Stomach (tissue), 4 donors: ENCODE measurements around the gene AQP10.

ENCODE experiments used
- EP300 ChIP-seq: sonication (generic); formaldehyde crosslinking; IDR thresholded peaks from one replicate; pipeline ENCODE4 v1.6.1; 2017; ENCODE audit warnings: antibody characterized with exemption
- POLR2A ChIP-seq, 4 donors: fragments of 450-650 bp; IDR thresholded peaks; one replicate each; pipeline ENCODE4 v1.6.1; 2016; ENCODE audit warnings: antibody characterized with exemption in 4 of 4, control low read depth in 2 of 4, mild to moderate bottlenecking in 1 of 4, moderate library complexity in 1 of 4
- TF ChIP-seq, protein P1 (sequence below), 7 experiments: fragments of 450-650 bp in 4 of 7; fragments of 200-600 bp in 3 of 7; sonication (generic) in 3 of 7; IDR thresholded peaks; one replicate each; pipeline ENCODE4 v1.5.1; 2016 to 2019; ENCODE audit warnings: antibody characterized with exemption in 7 of 7, control low read depth in 2 of 7, mild to moderate bottlenecking in 1 of 7

DNA sequence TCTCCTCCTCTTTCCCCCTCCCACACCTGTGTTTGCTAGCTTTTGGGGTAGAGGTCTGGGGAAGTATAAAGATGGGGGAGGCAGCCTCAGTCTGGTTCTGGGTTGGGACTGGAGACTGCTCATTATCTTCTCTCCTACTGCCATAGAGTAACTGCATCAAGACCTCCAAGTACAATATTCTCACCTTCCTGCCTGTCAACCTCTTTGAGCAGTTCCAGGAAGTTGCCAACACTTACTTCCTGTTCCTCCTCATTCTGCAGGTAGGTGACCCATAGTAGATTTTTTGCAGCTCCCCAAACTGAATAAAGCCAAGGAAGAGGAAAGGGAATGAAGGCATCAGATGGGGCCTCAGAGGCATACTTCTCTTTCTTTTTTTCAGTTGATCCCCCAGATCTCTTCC is 9.8 kb downstream of the AQP10 start:
- TF ChIP-seq, protein P1, sequence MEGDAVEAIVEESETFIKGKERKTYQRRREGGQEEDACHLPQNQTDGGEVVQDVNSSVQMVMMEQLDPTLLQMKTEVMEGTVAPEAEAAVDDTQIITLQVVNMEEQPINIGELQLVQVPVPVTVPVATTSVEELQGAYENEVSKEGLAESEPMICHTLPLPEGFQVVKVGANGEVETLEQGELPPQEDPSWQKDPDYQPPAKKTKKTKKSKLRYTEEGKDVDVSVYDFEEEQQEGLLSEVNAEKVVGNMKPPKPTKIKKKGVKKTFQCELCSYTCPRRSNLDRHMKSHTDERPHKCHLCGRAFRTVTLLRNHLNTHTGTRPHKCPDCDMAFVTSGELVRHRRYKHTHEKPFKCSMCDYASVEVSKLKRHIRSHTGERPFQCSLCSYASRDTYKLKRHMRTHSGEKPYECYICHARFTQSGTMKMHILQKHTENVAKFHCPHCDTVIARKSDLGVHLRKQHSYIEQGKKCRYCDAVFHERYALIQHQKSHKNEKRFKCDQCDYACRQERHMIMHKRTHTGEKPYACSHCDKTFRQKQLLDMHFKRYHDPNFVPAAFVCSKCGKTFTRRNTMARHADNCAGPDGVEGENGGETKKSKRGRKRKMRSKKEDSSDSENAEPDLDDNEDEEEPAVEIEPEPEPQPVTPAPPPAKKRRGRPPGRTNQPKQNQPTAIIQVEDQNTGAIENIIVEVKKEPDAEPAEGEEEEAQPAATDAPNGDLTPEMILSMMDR (IDR thresholded peaks at IDR 0.05), result no peak
- TF ChIP-seq EP300 (no peak), POLR2A (IDR thresholded peaks at IDR 0.05) (no peak)
